ENCODE data around the gene HASPIN. TPM values are rescaled to one million over a fixed set of nuclear protein-coding genes. Genes with fewer than 3 reads are reported as not detected.

Gene HASPIN
- under 1 TPM in 1 of 2 donors, not detected in 1; 0.41 TPM for total RNA-seq

GRCh38 chr17:3723556-3724377 is at the start of gene HASPIN:
TSS of gene HASPIN (plus strand) at chr17:3723903. CDS start at chr17:3723936, 33 bp downstream.
- Histone ChIP-seq H3K36me3 (no peaks in the 10 kb centered on the region), H3K4me1 (ENCODE audit: control insufficient read depth in 1 of 2, low read depth in 2 of 2) (peaks cover 22 to 39% of the 10 kb centered on the region in 2 donors), H3K9me3 (no peaks in the 10 kb centered on the region), H3K27ac (peak within 1 kb of the TSS; percentile 62 to 67), H3K27me3 (replicated peaks; ENCODE audit: insufficient read depth) (no peaks in the 10 kb centered on the region), H3K4me3 (peak within 1 kb of the TSS; percentile 80)
- TF ChIP-seq, protein P1, sequence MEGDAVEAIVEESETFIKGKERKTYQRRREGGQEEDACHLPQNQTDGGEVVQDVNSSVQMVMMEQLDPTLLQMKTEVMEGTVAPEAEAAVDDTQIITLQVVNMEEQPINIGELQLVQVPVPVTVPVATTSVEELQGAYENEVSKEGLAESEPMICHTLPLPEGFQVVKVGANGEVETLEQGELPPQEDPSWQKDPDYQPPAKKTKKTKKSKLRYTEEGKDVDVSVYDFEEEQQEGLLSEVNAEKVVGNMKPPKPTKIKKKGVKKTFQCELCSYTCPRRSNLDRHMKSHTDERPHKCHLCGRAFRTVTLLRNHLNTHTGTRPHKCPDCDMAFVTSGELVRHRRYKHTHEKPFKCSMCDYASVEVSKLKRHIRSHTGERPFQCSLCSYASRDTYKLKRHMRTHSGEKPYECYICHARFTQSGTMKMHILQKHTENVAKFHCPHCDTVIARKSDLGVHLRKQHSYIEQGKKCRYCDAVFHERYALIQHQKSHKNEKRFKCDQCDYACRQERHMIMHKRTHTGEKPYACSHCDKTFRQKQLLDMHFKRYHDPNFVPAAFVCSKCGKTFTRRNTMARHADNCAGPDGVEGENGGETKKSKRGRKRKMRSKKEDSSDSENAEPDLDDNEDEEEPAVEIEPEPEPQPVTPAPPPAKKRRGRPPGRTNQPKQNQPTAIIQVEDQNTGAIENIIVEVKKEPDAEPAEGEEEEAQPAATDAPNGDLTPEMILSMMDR (IDR thresholded peaks at IDR 0.05) = peak; percentile 47
- ATAC-seq (ENCODE audit: insufficient number of reproducible peaks, low FRiP score, low read depth) (peak; percentile 83), DNase-seq (ENCODE audit: low spot score) (peak; percentile 47)

- TF ChIP-seq, protein P1 (IDR thresholded peaks at IDR 0.05) = no peak
- Histone ChIP-seq H3K27ac (no peak overlapping the region), H3K4me1 (ENCODE audit: control insufficient read depth in 1 of 2, low read depth in 2 of 2) (no peaks in the 10 kb centered on the region), H3K4me3 (no peak overlapping the region), H3K9me3 (no peaks in the 10 kb centered on the region), H3K36me3 (no peaks in the 10 kb centered on the region), H3K27me3 (replicated peaks; ENCODE audit: insufficient read depth) (no peaks in the 10 kb centered on the region)
- DNase-seq (ENCODE audit: low spot score) (no peak), ATAC-seq (ENCODE audit: insufficient number of reproducible peaks, low FRiP score, low read depth) (no peak)
These were observed 47.8 kb upstream of the HASPIN start for GRCh38 chr17:3675886-3676285.

DNA sequence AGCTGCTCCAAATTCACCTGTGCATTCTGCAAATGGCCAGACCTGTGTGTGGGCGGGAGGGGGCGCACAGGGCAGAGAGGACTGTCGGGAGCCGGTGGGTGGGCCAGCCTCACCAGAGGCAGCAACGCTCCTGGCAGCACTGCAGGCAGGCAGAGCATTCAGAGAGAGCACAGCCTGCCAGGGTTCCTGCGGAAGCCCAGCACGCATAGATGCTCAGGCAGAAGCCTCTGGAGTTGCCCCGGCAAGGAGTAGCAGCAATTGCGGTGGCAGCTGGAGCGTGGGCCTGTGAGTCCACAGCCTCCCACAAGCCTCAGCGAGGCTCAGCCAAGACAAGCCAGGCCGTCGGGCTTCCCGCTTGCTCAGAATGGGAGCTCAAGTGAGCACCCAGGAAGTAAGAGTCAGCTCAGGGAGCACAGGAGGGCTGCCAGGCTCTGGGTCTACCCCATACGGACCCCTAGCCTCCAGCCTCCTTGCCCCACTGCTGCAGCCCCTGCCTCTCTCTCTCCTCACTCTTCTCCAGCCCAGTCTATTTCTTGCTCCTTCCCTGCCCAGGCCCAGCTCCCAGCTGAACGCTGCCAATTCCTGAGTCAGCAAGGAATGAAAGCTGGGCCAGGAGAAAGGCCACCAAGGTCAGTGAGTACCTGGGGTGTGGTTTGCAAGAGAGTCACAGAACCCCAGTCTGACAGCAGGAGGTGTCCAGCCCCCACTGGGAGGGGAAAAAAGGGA is 45.4 kb upstream of the HASPIN start:
- DNase-seq (ENCODE audit: low spot score) (no peak), ATAC-seq (ENCODE audit: insufficient number of reproducible peaks, low FRiP score, low read depth) (no peak)
- Histone ChIP-seq H3K4me3 (no peak overlapping the region), H3K9me3 (no peaks in the 10 kb centered on the region), H3K36me3 (no peaks in the 10 kb centered on the region), H3K4me1 (ENCODE audit: control insufficient read depth in 1 of 2, low read depth in 2 of 2) (no peaks in the 10 kb centered on the region), H3K27ac (no peak overlapping the region), H3K27me3 (replicated peaks; ENCODE audit: insufficient read depth) (no peaks in the 10 kb centered on the region)
- TF ChIP-seq, protein P1 (IDR thresholded peaks at IDR 0.05) = no peak

DNA sequence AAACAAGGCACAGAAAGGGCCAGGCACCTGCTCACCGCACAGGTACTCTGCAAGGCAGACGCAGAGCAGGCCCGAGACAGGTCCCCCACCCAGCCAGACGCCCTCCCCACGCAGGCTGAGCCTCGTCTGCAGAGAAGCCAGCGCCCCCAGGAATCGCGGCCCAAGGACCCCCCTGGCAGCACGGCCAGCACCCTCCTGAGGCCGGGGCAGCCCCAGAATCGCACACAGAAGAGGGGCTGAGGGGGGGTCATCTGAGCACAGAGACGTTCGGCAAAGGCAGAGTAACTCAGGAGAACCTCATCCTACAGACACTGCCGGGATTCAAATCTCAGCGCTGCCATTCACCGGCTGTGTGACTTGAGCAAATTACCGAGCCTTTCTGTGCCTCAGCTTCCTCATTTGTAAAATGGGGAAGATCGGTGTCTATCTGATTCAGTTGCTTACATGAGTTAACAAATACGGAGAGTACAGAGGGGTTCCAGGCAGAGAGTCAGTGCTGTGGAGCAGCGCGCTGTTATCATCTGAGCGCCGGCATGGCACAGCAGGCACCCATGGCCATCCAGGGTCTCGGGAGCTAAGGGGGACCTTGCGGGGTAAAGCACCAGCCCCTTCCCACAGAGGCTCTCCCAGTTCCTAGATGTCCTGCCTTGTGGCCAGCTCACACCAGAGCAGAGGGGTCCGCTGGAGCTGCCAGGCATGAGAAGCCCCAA is 44.7 kb upstream of the HASPIN start:
- Histone ChIP-seq H3K27me3 (replicated peaks; ENCODE audit: insufficient read depth) (no peaks in the 10 kb centered on the region), H3K4me3 (no peak overlapping the region), H3K36me3 (no peaks in the 10 kb centered on the region), H3K4me1 (ENCODE audit: control insufficient read depth in 1 of 2, low read depth in 2 of 2) (no peaks in the 10 kb centered on the region), H3K27ac (no peak overlapping the region), H3K9me3 (no peaks in the 10 kb centered on the region)
- DNase-seq (ENCODE audit: low spot score) = no peak
- ATAC-seq (ENCODE audit: insufficient number of reproducible peaks, low FRiP score, low read depth) = no peak
- TF ChIP-seq, protein P1 (IDR thresholded peaks at IDR 0.05) = no peak
